Keratinocyte (primary cell): ENCODE measurements around the gene THBD. TPM values are rescaled to one million over a fixed set of nuclear protein-coding genes. Genes with fewer than 3 reads are reported as not detected.

Experiments used
- DNase-seq: peaks from one replicate; pipeline ENCODE4 v3.0.0-alpha.2; 2011; ENCODE audit warnings: low read depth, missing footprints, low spot score
- FAIRE-seq: peaks from 2 replicates; lab custom pipeline; 2011; peaks lifted over from hg19 to GRCh38; lab: Jason Lieb, UNC
- H2AFZ ChIP-seq: 2 replicates; pipeline ENCODE4 v1.6.0; 2012; ENCODE audit warnings: low read length, control low read depth, inconsistent platforms; ENCODE audit not compliant: control insufficient read depth
- H3K27ac ChIP-seq: 2 replicates; pipeline ENCODE4 v1.5.1; 2011; ENCODE audit warnings: low read length; ENCODE audit not compliant: control insufficient read depth, insufficient read depth
- H3K27me3 ChIP-seq: 3 replicates; pipeline ENCODE4 v1.6.0; 2011; ENCODE audit warnings: low read length; ENCODE audit not compliant: control insufficient read depth, insufficient read depth; ENCODE audit errors: extremely low read depth
- H3K36me3 ChIP-seq, 2 experiments: 2 replicates in 1 of 2; 3 replicates in 1 of 2; pipeline ENCODE4 v1.5.1; 2011; ENCODE audit warnings: low read length in 2 of 2, mild to moderate bottlenecking in 1 of 2; ENCODE audit not compliant: control insufficient read depth in 2 of 2, insufficient read depth in 2 of 2; ENCODE audit errors: extremely low read depth in 1 of 2
- H3K4me1 ChIP-seq: 3 replicates; pipeline ENCODE4 v1.5.1; 2011; ENCODE audit warnings: low read length; ENCODE audit not compliant: control insufficient read depth, insufficient read depth; ENCODE audit errors: extremely low read depth
- H3K4me2 ChIP-seq: 3 replicates; pipeline ENCODE4 v1.6.0; 2011; ENCODE audit warnings: low read depth, low read length; ENCODE audit not compliant: control insufficient read depth, insufficient read depth; ENCODE audit errors: extremely low read depth
- H3K4me3 ChIP-seq, 3 experiments: fragments of 200-600 bp in 1 of 3; sonication (generic) in 1 of 3; 2 replicates in 2 of 3; 3 replicates in 1 of 3; pipeline ENCODE4 v1.5.1; 2011 to 2016; ENCODE audit warnings: low read length in 3 of 3, mild to moderate bottlenecking in 3 of 3, control low read depth in 2 of 3, inconsistent platforms in 1 of 3, low read depth in 1 of 3, mixed read lengths in 1 of 3, mixed run types in 1 of 3, moderate library complexity in 1 of 3; ENCODE audit not compliant: control insufficient read depth in 2 of 3, insufficient read depth in 2 of 3; ENCODE audit errors: extremely low read depth in 1 of 3
- H3K79me2 ChIP-seq: 2 replicates; pipeline ENCODE4 v1.6.0; 2012; ENCODE audit warnings: low read length; ENCODE audit not compliant: control insufficient read depth, insufficient read depth
- H3K9ac ChIP-seq: 3 replicates; pipeline ENCODE4 v1.6.0; 2011; ENCODE audit warnings: low read length; ENCODE audit not compliant: control insufficient read depth, insufficient read depth; ENCODE audit errors: extremely low read depth
- H3K9me1 ChIP-seq: 3 replicates; pipeline ENCODE4 v1.6.0; 2011; ENCODE audit warnings: low read length; ENCODE audit not compliant: control insufficient read depth, insufficient read depth; ENCODE audit errors: extremely low read depth
- H3K9me3 ChIP-seq: 2 replicates; pipeline ENCODE4 v1.5.1; 2012; ENCODE audit warnings: low read depth, low read length; ENCODE audit not compliant: control insufficient read depth
- H4K20me1 ChIP-seq: 3 replicates; pipeline ENCODE4 v1.6.0; 2011; ENCODE audit warnings: low read length; ENCODE audit not compliant: control insufficient read depth, insufficient read depth; ENCODE audit errors: extremely low read depth
- EZH2 ChIP-seq: IDR thresholded peaks from one replicate; pipeline ENCODE4 v1.6.1; 2012; ENCODE audit warnings: inconsistent platforms, mild to moderate bottlenecking, low read length, moderate library complexity
- dilution Hi-C: fragments of 300-500 bp; cut with MboI; formaldehyde crosslinking; loops from one replicate; pipeline ENCODE4 v1.7.0; 2020; ENCODE audit warnings: low sequenced_read_pairs; ENCODE audit not compliant: extremely low pct_ligation_motif_present
- polyA plus RNA-seq, 5 experiments: library from polyadenylated mRNA; depleted of rRNA in 3 of 5; stranded (reverse) in 3 of 5; stranded (forward) in 1 of 5; unstranded in 1 of 5; fragments of >200 nt; gene quantifications; 1 replicate in 1 of 5; 2 replicates in 3 of 5; 3 replicates in 1 of 5; pipeline versions ENCODE4 v1.2.1 to v1.2.3, GENCODE V29; 2011 to 2012; ENCODE audit warnings: missing spikeins in 2 of 5, low read depth in 1 of 5, low replicate concordance in 1 of 5
- TF ChIP-seq, protein P1 (sequence below), 3 experiments: IDR thresholded peaks in 1 of 3; conservative IDR thresholded peaks in 1 of 3; optimal IDR thresholded peaks in 1 of 3; 2 replicates in 2 of 3; 3 replicates in 1 of 3; pipeline versions ENCODE3 to v1.5.1; 2011; ENCODE audit warnings: low read length in 3 of 3, mild to moderate bottlenecking in 3 of 3, moderate library complexity in 2 of 3, control low read depth in 1 of 3, inconsistent platforms in 1 of 3; ENCODE audit not compliant: insufficient read depth in 2 of 3; ENCODE audit errors: extremely low read depth in 1 of 3

Gene THBD
- polyA plus RNA-seq, 1 donor (not counting 4 experiments of a cell fraction or from before 2014, with no cell fraction given), result 4.7 TPM

- Histone ChIP-seq H3K36me3 (no peaks in the 10 kb centered on the region), H3K27ac (no peak overlapping the region), H3K27me3 (no peaks in the 10 kb centered on the region), H3K9me3 (no peaks in the 10 kb centered on the region), H3K79me2 (no peaks in the 10 kb centered on the region), H3K9me1 (no peaks in the 10 kb centered on the region), H3K9ac (no peak overlapping the region), H3K4me1 (no peaks in the 10 kb centered on the region), H2AFZ (no peak overlapping the region), H3K4me2 (no peak overlapping the region), H3K4me3 (no peak overlapping the region), H4K20me1 (no peaks in the 10 kb centered on the region)
- no peak for DNase-seq
- dilution Hi-C loops, result no loop called here
- FAIRE-seq, result no peak
- no peak for TF ChIP-seq EZH2
- TF ChIP-seq, protein P1, sequence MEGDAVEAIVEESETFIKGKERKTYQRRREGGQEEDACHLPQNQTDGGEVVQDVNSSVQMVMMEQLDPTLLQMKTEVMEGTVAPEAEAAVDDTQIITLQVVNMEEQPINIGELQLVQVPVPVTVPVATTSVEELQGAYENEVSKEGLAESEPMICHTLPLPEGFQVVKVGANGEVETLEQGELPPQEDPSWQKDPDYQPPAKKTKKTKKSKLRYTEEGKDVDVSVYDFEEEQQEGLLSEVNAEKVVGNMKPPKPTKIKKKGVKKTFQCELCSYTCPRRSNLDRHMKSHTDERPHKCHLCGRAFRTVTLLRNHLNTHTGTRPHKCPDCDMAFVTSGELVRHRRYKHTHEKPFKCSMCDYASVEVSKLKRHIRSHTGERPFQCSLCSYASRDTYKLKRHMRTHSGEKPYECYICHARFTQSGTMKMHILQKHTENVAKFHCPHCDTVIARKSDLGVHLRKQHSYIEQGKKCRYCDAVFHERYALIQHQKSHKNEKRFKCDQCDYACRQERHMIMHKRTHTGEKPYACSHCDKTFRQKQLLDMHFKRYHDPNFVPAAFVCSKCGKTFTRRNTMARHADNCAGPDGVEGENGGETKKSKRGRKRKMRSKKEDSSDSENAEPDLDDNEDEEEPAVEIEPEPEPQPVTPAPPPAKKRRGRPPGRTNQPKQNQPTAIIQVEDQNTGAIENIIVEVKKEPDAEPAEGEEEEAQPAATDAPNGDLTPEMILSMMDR (optimal IDR thresholded peaks at IDR 0.05 in 1 of 3, IDR thresholded peaks at IDR 0.05 in 1 of 3, conservative IDR thresholded peaks at IDR 0.05 in 1 of 3; ENCODE audit: extremely low read depth in 1 of 3, insufficient read depth in 2 of 3, low read length in 3 of 3), result no peak
These were observed 23.6 kb upstream of the THBD start for GRCh38 chr20:23072892-23073586.

DNA sequence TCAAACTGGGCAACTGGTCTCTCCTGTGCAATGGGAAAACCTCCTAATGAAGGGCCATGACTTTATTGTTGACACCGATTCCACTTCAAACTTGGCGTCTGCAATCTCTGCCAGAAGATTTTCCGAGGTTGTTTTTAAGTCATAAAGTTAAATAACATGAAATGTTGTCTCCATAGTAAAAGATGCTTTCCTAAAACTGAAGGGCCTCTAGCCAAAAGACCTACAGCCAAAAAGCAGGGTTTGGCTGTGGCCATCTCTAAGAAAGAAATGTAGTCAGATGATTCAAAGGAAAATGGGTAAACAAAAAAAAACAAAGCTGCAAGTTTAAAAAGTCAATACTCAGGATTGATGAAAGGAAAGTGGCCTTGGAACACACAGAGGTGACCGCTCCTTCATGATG, 22.5 kb upstream of the THBD start:
- FAIRE-seq, result no peak
- no peak overlapping the region for H3K4me2 ChIP-seq
- H3K9me1 ChIP-seq, result no peaks in the 10 kb centered on the region
- H2AFZ ChIP-seq, result no peak overlapping the region
- dilution Hi-C loops, result no loop called here
- H3K79me2 ChIP-seq, result no peaks in the 10 kb centered on the region
- no peak overlapping the region for H3K9ac ChIP-seq
- H3K36me3 ChIP-seq, result no peaks in the 10 kb centered on the region
- no peak for DNase-seq
- H3K27ac ChIP-seq, result no peak overlapping the region
- no peaks in the 10 kb centered on the region for H4K20me1 ChIP-seq
- H3K4me1 ChIP-seq, result no peaks in the 10 kb centered on the region
- TF ChIP-seq, protein P1 (optimal IDR thresholded peaks at IDR 0.05 in 1 of 3, IDR thresholded peaks at IDR 0.05 in 1 of 3, conservative IDR thresholded peaks at IDR 0.05 in 1 of 3; ENCODE audit: extremely low read depth in 1 of 3, insufficient read depth in 2 of 3, low read length in 3 of 3), result no peak
- no peak for TF ChIP-seq EZH2
- no peak overlapping the region for H3K4me3 ChIP-seq
- no peaks in the 10 kb centered on the region for H3K27me3 ChIP-seq
- H3K9me3 ChIP-seq, result no peaks in the 10 kb centered on the region
